HEK293 (cell line): ENCODE results near the gene KCNAB1.
A peak's percentile ranks its signal among the peaks of the same experiment; 100 is the strongest.

ENCODE experiments used
- CTCF ChIA-PET: fragments of 350-600 bp; formaldehyde crosslinking; extraction: SDS; loops from one replicate; lab custom pipeline; 2021; ENCODE audit warnings: antibody characterized with exemption; lab: Yijun Ruan, JAX
- POLR2A ChIA-PET: fragments of 300-600 bp; formaldehyde crosslinking; extraction: SDS; loops from one replicate; lab custom pipeline; 2020; ENCODE audit warnings: antibody characterized with exemption, inconsistent platforms; lab: Yijun Ruan, JAX
- H3K27ac ChIP-seq: fragments of 200-500 bp; sonication (Bioruptor generic); 2 replicates; pipeline ENCODE4 v1.5.1; 2014; ENCODE audit warnings: low read depth, low read length, control low read depth, inconsistent platforms; ENCODE audit errors: extremely low read depth
- H3K36me3 ChIP-seq, 2 experiments: fragments of 200-500 bp in 1 of 2; sonication (Bioruptor generic) in 1 of 2; 1 replicate in 1 of 2; 2 replicates in 1 of 2; pipeline ENCODE4 v1.5.1; 2014 to 2017; ENCODE audit warnings: inconsistent platforms in 2 of 2, low read length in 2 of 2; ENCODE audit not compliant: control insufficient read depth in 2 of 2, insufficient read depth in 1 of 2
- H3K4me1 ChIP-seq: fragments of 200-500 bp; sonication (Bioruptor generic); 2 replicates; pipeline ENCODE4 v1.5.1; 2014; ENCODE audit warnings: mild to moderate bottlenecking, low read length, inconsistent platforms; ENCODE audit not compliant: control insufficient read depth, insufficient read depth
- H3K4me3 ChIP-seq: 2 replicates; pipeline ENCODE4 v1.5.1; 2011; ENCODE audit warnings: low read depth, mild to moderate bottlenecking, control low read depth, low read length, moderate library complexity
- H3K9me3 ChIP-seq: fragments of 200-500 bp; sonication (Bioruptor generic); 2 replicates; pipeline ENCODE4 v1.5.1; 2014; ENCODE audit warnings: low read depth, low read length, inconsistent platforms; ENCODE audit not compliant: control insufficient read depth, insufficient read depth
- GLIS2 ChIP-seq: fragments of 450-650 bp; formaldehyde crosslinking; IDR thresholded peaks from 2 replicates; pipeline ENCODE4 v1.5.1; 2016; ENCODE audit warnings: missing biosample characterization, missing genetic modification characterization
- HOXA7 ChIP-seq: sonication (generic); formaldehyde crosslinking; IDR thresholded peaks from 2 replicates; pipeline ENCODE4 v1.8.1; 2022; ENCODE audit warnings: missing genetic modification reagents, borderline replicate concordance
- TCF7L2 ChIP-seq: IDR thresholded peaks from 2 replicates; pipeline ENCODE4 v1.6.1; 2011; ENCODE audit warnings: low read depth, mild to moderate bottlenecking, inconsistent platforms, low read length, moderate library complexity, borderline replicate concordance
- YY1 ChIP-seq: fragments of 450-650 bp; formaldehyde crosslinking; IDR thresholded peaks from 2 replicates; pipeline ENCODE4 v1.5.1; 2018; ENCODE audit warnings: missing biosample characterization, missing genetic modification characterization
- YY2 ChIP-seq: fragments of 450-650 bp; formaldehyde crosslinking; IDR thresholded peaks from 2 replicates; pipeline ENCODE4 v1.5.1; 2016; ENCODE audit warnings: missing biosample characterization, missing genetic modification characterization
- ZBTB1 ChIP-seq: fragments of 450-650 bp; formaldehyde crosslinking; IDR thresholded peaks from 2 replicates; pipeline ENCODE4 v1.5.1; 2016; ENCODE audit warnings: missing biosample characterization, missing genetic modification characterization
- ZBTB17 ChIP-seq: fragments of 450-650 bp; formaldehyde crosslinking; IDR thresholded peaks from 2 replicates; pipeline ENCODE4 v1.5.1; 2016; ENCODE audit warnings: missing biosample characterization, missing genetic modification characterization
- ZEB2 ChIP-seq: fragments of 450-650 bp; formaldehyde crosslinking; IDR thresholded peaks from 2 replicates; pipeline ENCODE4 v1.5.1; 2016; ENCODE audit warnings: missing biosample characterization, missing genetic modification characterization
- ZFP41 ChIP-seq: fragments of 450-650 bp; formaldehyde crosslinking; IDR thresholded peaks from 2 replicates; pipeline ENCODE4 v1.5.1; 2016; ENCODE audit warnings: missing biosample characterization, missing genetic modification characterization, borderline replicate concordance
- ZNF133 ChIP-seq: fragments of 450-650 bp; formaldehyde crosslinking; IDR thresholded peaks from 2 replicates; pipeline ENCODE4 v1.5.1; 2016; ENCODE audit warnings: missing biosample characterization, missing genetic modification characterization
- ZNF146 ChIP-seq: fragments of 450-650 bp; formaldehyde crosslinking; IDR thresholded peaks from 2 replicates; pipeline ENCODE4 v1.5.1; 2016; ENCODE audit warnings: missing biosample characterization, missing genetic modification characterization
- ZNF169 ChIP-seq: fragments of 450-650 bp; formaldehyde crosslinking; IDR thresholded peaks from 2 replicates; pipeline ENCODE4 v1.5.1; 2016; ENCODE audit warnings: missing biosample characterization, missing genetic modification characterization
- ZNF223 ChIP-seq: fragments of 450-650 bp; formaldehyde crosslinking; IDR thresholded peaks from 2 replicates; pipeline ENCODE4 v1.5.1; 2016; ENCODE audit warnings: missing biosample characterization, missing genetic modification characterization
- ZNF292 ChIP-seq: fragments of 450-650 bp; formaldehyde crosslinking; IDR thresholded peaks from 2 replicates; pipeline ENCODE4 v1.5.1; 2016; ENCODE audit warnings: low read depth, missing biosample characterization, missing genetic modification characterization, borderline replicate concordance
- ZNF335 ChIP-seq: fragments of 450-650 bp; formaldehyde crosslinking; conservative IDR thresholded peaks from 2 replicates; pipeline ENCODE4 v1.5.1; 2016; ENCODE audit warnings: missing biosample characterization, missing genetic modification characterization
- ZNF366 ChIP-seq: fragments of 450-650 bp; formaldehyde crosslinking; conservative IDR thresholded peaks from 2 replicates; pipeline ENCODE4 v1.5.1; 2016; ENCODE audit warnings: missing biosample characterization, missing genetic modification characterization
- ZNF510 ChIP-seq: fragments of 450-650 bp; formaldehyde crosslinking; IDR thresholded peaks from 2 replicates; pipeline ENCODE4 v1.5.1; 2018; ENCODE audit warnings: mild to moderate bottlenecking, missing genetic modification characterization, missing biosample characterization; ENCODE audit not compliant: insufficient replicate concordance
- ZNF549 ChIP-seq: fragments of 450-650 bp; IDR thresholded peaks from 2 replicates; pipeline ENCODE4 v1.5.1; 2018; ENCODE audit warnings: missing biosample characterization, missing genetic modification characterization, mild to moderate bottlenecking, inconsistent platforms, moderate library complexity
- ZNF555 ChIP-seq: fragments of 450-650 bp; formaldehyde crosslinking; conservative IDR thresholded peaks from 2 replicates; pipeline ENCODE4 v1.5.1; 2017; ENCODE audit warnings: missing biosample characterization, mild to moderate bottlenecking, missing genetic modification characterization, inconsistent platforms
- ZNF600 ChIP-seq: fragments of 450-650 bp; formaldehyde crosslinking; IDR thresholded peaks from 2 replicates; pipeline ENCODE4 v1.5.1; 2016; ENCODE audit warnings: missing biosample characterization, missing genetic modification characterization
- ZNF624 ChIP-seq: fragments of 450-650 bp; formaldehyde crosslinking; IDR thresholded peaks from 2 replicates; pipeline ENCODE4 v1.5.1; 2017; ENCODE audit warnings: missing biosample characterization, missing genetic modification characterization
- ZNF830 ChIP-seq: fragments of 450-650 bp; IDR thresholded peaks from 2 replicates; pipeline ENCODE4 v1.5.0; 2018; ENCODE audit warnings: missing biosample characterization, missing genetic modification characterization, low read depth, mild to moderate bottlenecking, moderate library complexity
- ZSCAN30 ChIP-seq: fragments of 450-650 bp; IDR thresholded peaks from 2 replicates; pipeline ENCODE4 v1.5.1; 2018; ENCODE audit warnings: missing biosample characterization, mild to moderate bottlenecking, missing genetic modification characterization, moderate library complexity
- TF ChIP-seq, protein P1 (sequence below): fragments of 450-650 bp; formaldehyde crosslinking; IDR thresholded peaks from 2 replicates; pipeline ENCODE4 v1.5.1; 2016; ENCODE audit warnings: missing biosample characterization, missing genetic modification characterization
- TF ChIP-seq, protein P2 (sequence below): fragments of 450-650 bp; formaldehyde crosslinking; IDR thresholded peaks from 2 replicates; pipeline ENCODE4 v1.5.1; 2016; ENCODE audit warnings: missing biosample characterization, missing genetic modification characterization, low read depth
- TF ChIP-seq, protein P3 (sequence below): fragments of 450-650 bp; formaldehyde crosslinking; conservative IDR thresholded peaks from 2 replicates; pipeline ENCODE4 v1.5.1; 2016; ENCODE audit warnings: low read depth, missing biosample characterization, missing genetic modification characterization

The KCNAB1 gene

DNA sequence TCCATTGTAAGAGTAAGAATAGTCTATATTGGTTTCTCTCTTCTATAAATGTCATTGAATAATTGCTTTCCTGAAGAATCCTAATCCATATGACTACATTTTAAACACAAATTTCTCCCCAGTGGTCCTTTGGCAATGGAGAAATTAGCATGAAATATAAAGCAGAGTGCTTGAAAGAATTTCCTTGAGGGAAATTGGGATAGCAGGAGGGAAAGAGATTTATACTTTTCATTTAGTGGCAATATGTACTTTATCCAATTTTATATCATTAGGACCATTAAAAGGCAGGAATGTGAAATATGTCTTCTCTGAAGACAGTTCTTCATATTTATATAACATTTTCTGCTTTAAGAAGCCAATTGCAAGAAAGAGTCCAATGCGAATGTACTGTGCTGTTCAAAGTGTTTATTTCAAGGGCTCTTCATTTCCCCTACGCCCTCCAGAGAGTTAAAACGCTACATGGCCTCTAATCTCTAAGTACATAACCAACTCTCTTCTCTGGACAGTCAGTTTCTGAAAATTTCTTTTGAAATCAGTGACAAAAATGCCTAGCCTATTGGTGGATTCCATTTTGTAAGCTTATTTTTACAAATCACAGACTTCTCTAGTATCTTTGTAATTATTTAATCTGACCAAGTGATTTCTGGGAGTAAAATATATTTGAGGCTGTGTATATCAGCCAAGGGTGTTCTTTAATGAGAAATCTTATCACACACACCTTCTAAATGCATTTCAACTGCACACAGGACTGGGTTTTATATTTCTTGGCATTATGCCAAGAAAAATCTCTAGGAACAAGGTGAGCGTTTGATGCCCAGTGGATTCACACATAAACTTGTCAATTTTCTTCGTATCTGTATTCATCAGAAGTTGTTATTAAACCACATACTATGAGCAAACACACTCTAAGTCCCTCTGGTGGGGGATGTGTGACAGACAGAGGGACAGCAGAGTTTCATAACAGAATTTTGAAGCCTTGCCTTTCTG lies 51.2 kb downstream of the KCNAB1 start (continued):
- peak; percentile 84; the same call in 1 of the 2 replicates for TF ChIP-seq ZNF830 (tag by site-specific recombination)
- TF ChIP-seq TCF7L2, result 0 out of 2 replicates have a peak, but pooled peaks have one; percentile 56
- TF ChIP-seq ZNF169 (tag by site-specific recombination), result no peak
- no peak for TF ChIP-seq ZNF366 (tag by site-specific recombination)
- TF ChIP-seq ZNF624 (tag by site-specific recombination), result peak; percentile 79; the same call in 1 of the 2 replicates
- peak; percentile 86 for TF ChIP-seq ZNF549
- 0 out of 2 replicates have a peak, but pooled peaks have one; percentile 39 for TF ChIP-seq ZSCAN30 (tag by site-specific recombination)
- peak; percentile 13 for TF ChIP-seq ZNF510

DNA sequence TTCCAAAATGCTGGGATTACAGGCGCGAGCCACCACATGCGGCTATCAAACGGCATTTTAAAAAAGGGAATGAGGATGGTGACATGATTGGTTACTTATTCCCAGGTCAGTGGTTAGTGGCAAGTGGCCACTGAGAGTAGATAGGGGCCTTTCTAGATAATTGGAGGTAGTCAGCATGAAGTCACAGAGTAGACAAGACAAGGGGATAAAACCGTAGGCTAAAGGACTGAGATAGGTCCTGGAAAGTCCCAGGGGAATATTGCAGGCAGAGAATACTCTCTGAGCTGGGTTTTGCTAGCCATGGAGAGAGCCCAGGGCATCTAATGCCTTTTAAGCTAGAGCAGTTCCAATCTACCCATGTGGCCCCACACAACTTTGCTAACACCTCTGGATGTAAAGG lies 52.2 kb downstream of the KCNAB1 start:
- H3K9me3 ChIP-seq, result no peaks in the 10 kb centered on the region
- no peak overlapping the region for H3K27ac ChIP-seq
- no peaks in the 10 kb centered on the region for H3K36me3 ChIP-seq
- POLR2A ChIA-PET, result interaction anchor here (0.7 kb wide), 1 partner anchor 45 kb away, joined by 4 read pairs; no protein-coding TSS in a partner anchor
- H3K4me3 ChIP-seq, result no peak overlapping the region
- CTCF ChIA-PET, result interaction anchor here (0.7 to 0.9 kb wide), 2 partner anchors 22 to 69 kb away, joined by 3 read pairs; no protein-coding TSS in a partner anchor
- TF ChIP-seq YY1 (no peak), ZNF335 (tag by site-specific recombination) (no peak), ZEB2 (tag by site-specific recombination) (no peak), ZNF146 (tag by site-specific recombination) (no peak)
- H3K4me1 ChIP-seq, result no peaks in the 10 kb centered on the region

DNA sequence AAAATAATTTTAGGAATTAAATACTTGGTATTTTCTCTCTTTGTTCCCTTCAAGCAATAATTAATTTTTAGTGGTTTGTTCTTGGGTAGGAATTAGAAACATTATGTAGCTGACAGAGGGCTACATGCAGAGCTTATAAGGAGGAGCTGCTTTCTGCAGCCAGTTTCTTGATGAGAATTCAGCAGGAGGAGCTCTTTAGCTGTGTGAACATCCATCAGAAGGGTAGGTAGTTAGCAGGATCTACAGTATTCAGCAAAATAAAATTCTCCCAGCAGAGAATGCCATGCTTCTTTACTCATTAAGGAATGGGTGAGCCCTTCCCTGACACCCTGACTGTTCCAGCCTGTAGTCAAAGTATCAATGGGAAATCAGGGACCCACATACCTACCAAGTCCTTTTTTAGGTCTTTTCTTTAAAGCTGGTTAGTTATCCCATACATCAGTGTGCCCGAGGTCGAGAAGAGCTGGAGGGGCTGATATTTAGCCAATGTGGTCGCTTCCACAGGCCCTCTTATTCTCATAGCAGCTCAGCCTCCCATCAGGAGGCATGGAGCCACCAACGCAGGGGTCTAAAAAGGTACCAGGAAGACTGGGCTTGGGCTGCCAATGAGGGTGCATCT lies 54.0 kb downstream of the KCNAB1 start:
- ChIA-PET POLR2A (no interaction called here), CTCF (interaction anchor here (0.6 to 2.6 kb wide), 14 partner anchors 23 to 963 kb away, joined by 3 to 20 read pairs (median 4); no protein-coding TSS in a partner anchor)
- no peak overlapping the region for H3K27ac ChIP-seq

More for the DNA sequence above, 54.0 kb downstream of the KCNAB1 start:
- H3K36me3 ChIP-seq, result no peaks in the 10 kb centered on the region
- no peak overlapping the region for H3K4me3 ChIP-seq
- H3K9me3 ChIP-seq, result no peaks in the 10 kb centered on the region
- TF ChIP-seq, protein P1, sequence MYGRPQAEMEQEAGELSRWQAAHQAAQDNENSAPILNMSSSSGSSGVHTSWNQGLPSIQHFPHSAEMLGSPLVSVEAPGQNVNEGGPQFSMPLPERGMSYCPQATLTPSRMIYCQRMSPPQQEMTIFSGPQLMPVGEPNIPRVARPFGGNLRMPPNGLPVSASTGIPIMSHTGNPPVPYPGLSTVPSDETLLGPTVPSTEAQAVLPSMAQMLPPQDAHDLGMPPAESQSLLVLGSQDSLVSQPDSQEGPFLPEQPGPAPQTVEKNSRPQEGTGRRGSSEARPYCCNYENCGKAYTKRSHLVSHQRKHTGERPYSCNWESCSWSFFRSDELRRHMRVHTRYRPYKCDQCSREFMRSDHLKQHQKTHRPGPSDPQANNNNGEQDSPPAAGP (tag by site-specific recombination), result no peak
- TF ChIP-seq ZBTB17 (tag by site-specific recombination) (no peak), ZNF223 (tag by site-specific recombination) (no peak), ZNF600 (tag by site-specific recombination) (no peak), HOXA7 (CRISPR knock-in tag) (no peak), ZFP41 (tag by site-specific recombination) (no peak), ZNF133 (tag by site-specific recombination) (no peak), ZNF555 (tag by site-specific recombination) (no peak), ZNF292 (no peak), YY2 (tag by site-specific recombination) (no peak), ZBTB1 (tag by site-specific recombination) (no peak), GLIS2 (tag by site-specific recombination) (no peak)
- TF ChIP-seq, protein P2, sequence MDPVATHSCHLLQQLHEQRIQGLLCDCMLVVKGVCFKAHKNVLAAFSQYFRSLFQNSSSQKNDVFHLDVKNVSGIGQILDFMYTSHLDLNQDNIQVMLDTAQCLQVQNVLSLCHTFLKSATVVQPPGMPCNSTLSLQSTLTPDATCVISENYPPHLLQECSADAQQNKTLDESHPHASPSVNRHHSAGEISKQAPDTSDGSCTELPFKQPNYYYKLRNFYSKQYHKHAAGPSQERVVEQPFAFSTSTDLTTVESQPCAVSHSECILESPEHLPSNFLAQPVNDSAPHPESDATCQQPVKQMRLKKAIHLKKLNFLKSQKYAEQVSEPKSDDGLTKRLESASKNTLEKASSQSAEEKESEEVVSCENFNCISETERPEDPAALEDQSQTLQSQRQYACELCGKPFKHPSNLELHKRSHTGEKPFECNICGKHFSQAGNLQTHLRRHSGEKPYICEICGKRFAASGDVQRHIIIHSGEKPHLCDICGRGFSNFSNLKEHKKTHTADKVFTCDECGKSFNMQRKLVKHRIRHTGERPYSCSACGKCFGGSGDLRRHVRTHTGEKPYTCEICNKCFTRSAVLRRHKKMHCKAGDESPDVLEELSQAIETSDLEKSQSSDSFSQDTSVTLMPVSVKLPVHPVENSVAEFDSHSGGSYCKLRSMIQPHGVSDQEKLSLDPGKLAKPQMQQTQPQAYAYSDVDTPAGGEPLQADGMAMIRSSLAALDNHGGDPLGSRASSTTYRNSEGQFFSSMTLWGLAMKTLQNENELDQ (tag by site-specific recombination), result no peak
- TF ChIP-seq, protein P3, sequence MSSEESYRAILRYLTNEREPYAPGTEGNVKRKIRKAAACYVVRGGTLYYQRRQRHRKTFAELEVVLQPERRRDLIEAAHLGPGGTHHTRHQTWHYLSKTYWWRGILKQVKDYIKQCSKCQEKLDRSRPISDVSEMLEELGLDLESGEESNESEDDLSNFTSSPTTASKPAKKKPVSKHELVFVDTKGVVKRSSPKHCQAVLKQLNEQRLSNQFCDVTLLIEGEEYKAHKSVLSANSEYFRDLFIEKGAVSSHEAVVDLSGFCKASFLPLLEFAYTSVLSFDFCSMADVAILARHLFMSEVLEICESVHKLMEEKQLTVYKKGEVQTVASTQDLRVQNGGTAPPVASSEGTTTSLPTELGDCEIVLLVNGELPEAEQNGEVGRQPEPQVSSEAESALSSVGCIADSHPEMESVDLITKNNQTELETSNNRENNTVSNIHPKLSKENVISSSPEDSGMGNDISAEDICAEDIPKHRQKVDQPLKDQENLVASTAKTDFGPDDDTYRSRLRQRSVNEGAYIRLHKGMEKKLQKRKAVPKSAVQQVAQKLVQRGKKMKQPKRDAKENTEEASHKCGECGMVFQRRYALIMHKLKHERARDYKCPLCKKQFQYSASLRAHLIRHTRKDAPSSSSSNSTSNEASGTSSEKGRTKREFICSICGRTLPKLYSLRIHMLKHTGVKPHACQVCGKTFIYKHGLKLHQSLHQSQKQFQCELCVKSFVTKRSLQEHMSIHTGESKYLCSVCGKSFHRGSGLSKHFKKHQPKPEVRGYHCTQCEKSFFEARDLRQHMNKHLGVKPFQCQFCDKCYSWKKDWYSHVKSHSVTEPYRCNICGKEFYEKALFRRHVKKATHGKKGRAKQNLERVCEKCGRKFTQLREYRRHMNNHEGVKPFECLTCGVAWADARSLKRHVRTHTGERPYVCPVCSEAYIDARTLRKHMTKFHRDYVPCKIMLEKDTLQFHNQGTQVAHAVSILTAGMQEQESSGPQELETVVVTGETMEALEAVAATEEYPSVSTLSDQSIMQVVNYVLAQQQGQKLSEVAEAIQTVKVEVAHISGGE (tag by site-specific recombination), result no peak
- TF ChIP-seq, all 188 proteins: peak for 0
- no peaks in the 10 kb centered on the region for H3K4me1 ChIP-seq
